ENCODE results near the gene SOX1. TPM values are rescaled to one million over a fixed set of nuclear protein-coding genes. Genes with fewer than 3 reads are reported as not detected.

SOX1 gene
- total RNA-seq, 4 donors from 2014 or later, result 0.23 to 0.93 TPM; not detected in 2

DNA sequence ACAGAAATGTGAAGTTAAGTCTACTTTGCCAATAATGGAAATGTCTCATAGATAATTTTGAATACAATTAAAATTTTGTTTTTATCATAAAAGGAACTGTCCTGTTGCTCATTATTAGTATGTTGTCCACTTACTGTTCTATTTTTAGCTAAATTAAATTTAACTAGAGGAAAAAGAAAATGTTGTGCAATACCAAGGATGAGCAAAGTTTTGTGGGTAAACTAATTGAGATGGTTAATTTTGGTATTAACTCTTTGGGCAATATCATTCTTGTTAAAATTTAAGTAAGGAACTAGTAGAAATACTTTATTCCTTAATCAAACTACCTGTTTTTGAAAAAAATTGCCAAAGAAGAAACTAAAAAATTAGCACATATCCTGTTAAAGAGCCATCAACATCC lies 43.5 kb downstream of the SOX1 start:
- no peaks in the 10 kb centered on the region for H3K9me3 ChIP-seq
- H3K4me3 ChIP-seq, result no peak overlapping the region
- H3K4me1 ChIP-seq, result peaks cover 0 to 7% (median 0%) of the 10 kb centered on the region in 3 donors
- no peak for ATAC-seq
- TF ChIP-seq POLR2AphosphoS5 (IDR thresholded peaks at IDR 0.05) (no peak), EP300 (IDR thresholded peaks at IDR 0.05) (no peak), POLR2A (IDR thresholded peaks at IDR 0.05) (no peak)
- TF ChIP-seq, protein P1, sequence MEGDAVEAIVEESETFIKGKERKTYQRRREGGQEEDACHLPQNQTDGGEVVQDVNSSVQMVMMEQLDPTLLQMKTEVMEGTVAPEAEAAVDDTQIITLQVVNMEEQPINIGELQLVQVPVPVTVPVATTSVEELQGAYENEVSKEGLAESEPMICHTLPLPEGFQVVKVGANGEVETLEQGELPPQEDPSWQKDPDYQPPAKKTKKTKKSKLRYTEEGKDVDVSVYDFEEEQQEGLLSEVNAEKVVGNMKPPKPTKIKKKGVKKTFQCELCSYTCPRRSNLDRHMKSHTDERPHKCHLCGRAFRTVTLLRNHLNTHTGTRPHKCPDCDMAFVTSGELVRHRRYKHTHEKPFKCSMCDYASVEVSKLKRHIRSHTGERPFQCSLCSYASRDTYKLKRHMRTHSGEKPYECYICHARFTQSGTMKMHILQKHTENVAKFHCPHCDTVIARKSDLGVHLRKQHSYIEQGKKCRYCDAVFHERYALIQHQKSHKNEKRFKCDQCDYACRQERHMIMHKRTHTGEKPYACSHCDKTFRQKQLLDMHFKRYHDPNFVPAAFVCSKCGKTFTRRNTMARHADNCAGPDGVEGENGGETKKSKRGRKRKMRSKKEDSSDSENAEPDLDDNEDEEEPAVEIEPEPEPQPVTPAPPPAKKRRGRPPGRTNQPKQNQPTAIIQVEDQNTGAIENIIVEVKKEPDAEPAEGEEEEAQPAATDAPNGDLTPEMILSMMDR (IDR thresholded peaks at IDR 0.05), result no peak
- no peak overlapping the region for H3K27ac ChIP-seq
- H3K36me3 ChIP-seq, result no peaks in the 10 kb centered on the region
- peaks cover 85% of the 10 kb centered on the region for H3K27me3 ChIP-seq

DNA sequence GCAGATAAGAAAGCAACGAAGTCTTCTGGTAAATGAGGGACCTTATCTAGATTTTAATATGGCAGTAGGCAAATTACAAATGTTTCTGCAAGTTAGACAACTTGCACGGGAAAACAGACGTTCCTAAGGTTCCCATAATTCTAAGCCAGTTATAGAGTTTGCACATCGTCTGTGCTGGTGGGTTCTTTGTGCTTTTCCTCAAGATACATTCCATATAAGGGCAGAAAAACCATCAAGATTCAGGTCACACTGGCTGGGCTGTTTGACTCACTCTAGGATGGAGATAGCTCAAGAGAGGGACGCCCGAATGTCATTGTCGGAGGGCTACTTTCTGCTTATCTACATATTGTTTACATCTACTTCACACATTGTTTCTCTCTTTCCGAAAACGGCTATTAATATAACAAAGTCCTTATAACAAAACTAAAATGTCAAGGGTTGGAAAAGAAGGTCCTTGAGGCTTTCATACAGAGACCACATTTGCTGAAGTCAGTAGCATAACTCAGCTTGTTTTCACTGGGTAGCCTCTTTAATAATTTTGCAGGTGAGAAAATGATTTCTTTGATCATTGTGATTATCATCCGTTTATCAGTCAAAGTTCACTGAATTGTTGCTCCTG lies 44.4 kb downstream of the SOX1 start:
- Histone ChIP-seq H3K4me3 (no peak overlapping the region), H3K27ac (no peak overlapping the region), H3K9me3 (no peaks in the 10 kb centered on the region), H3K27me3 (peaks cover 84% of the 10 kb centered on the region), H3K36me3 (no peaks in the 10 kb centered on the region), H3K4me1 (no peaks in the 10 kb centered on the region)
- WGBS, 2 donors (ENCODE audit: low coverage in 1 of 2), result 24 to 41% methylated on average over 9 to 10 of the region's 10 CpGs
- TF ChIP-seq EP300 (IDR thresholded peaks at IDR 0.05), result no peak
- ATAC-seq, result no peak

DNA sequence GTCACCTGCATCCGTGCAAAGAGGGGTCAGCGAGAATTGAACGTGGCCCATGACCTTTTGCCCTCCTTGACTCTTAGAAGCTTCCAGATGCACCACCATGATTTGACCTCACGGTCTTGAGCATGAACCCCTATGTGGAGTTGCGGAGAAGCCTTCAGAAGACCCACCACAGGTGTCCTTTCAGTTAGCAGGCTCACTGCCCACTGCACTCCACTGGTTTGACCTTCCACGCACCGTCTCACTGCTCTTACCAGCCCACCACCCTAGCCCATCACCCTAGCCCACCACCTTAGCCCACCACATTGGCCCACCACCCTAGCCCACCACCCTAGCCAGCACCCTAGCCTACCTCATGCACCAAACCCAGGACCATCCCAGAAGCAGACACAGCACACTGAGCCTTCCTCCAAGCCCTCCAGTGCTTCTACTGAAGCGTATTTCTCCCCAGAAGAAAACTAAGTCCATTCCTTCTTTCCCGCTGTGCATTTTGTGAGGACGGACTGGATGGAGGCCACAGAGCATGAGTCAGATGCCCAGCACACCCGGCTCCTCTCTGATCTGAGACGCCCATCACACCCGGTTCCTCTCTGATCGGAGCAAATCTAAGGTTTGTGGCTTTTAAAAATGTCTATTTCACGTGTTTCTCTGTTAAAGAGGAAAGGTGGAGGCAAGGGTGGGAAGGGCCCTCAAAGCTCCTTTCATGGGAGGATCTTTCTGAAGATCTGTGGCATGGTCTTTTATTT lies 45.8 kb downstream of the SOX1 start:
- H3K9me3 ChIP-seq, result no peaks in the 10 kb centered on the region
- H3K27me3 ChIP-seq, result peaks cover 84% of the 10 kb centered on the region
- WGBS, 2 donors (ENCODE audit: low coverage in 1 of 2), result 83 to 87% methylated on average over 10 to 15 of the region's 15 CpGs
- H3K27ac ChIP-seq, result no peak overlapping the region
- no peaks in the 10 kb centered on the region for H3K36me3 ChIP-seq
- H3K4me3 ChIP-seq, result no peak overlapping the region
- ATAC-seq, result no peak
- no peaks in the 10 kb centered on the region for H3K4me1 ChIP-seq
- TF ChIP-seq POLR2A (IDR thresholded peaks at IDR 0.05) (no peak), POLR2AphosphoS5 (IDR thresholded peaks at IDR 0.05) (no peak), EP300 (IDR thresholded peaks at IDR 0.05) (no peak)
- TF ChIP-seq, protein P1 (IDR thresholded peaks at IDR 0.05), result no peak

DNA sequence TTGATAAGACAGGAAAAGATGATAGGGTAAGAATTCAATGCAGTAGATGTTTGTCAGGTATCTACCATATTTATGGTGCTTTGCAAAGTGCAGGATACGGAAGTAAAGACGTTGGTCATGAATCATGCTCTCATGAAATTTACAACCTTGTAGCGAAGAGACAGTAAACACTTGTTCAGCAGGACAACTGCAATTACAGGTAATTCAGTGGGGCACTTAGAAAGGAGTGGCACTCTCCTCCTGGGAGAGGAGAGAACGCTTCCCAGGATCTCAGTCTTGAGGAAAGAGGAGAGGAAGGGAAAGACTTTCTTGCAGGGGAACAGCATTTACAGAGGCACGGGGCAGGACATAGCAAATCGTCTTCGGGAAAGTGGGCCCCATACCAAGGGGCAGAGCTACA lies 46.4 kb downstream of the SOX1 start:
- Histone ChIP-seq H3K27me3 (peaks cover 84% of the 10 kb centered on the region), H3K4me3 (no peak overlapping the region), H3K9me3 (no peaks in the 10 kb centered on the region), H3K36me3 (no peaks in the 10 kb centered on the region), H3K4me1 (no peaks in the 10 kb centered on the region), H3K27ac (no peak overlapping the region)
- TF ChIP-seq EP300 (IDR thresholded peaks at IDR 0.05) (no peak), POLR2AphosphoS5 (IDR thresholded peaks at IDR 0.05) (no peak), POLR2A (IDR thresholded peaks at IDR 0.05) (no peak)
- TF ChIP-seq, protein P1 (IDR thresholded peaks at IDR 0.05), result no peak
- ATAC-seq, result no peak
- 67 to 81% methylated on average over 3 to 7 of the region's 7 CpGs for WGBS, 2 donors (ENCODE audit: low coverage in 1 of 2)

GRCh38 chr13:112113851-112114250 lies 46.9 kb downstream of the SOX1 start:
- no peak for ATAC-seq
- no peaks in the 10 kb centered on the region for H3K4me1 ChIP-seq
- no peaks in the 10 kb centered on the region for H3K36me3 ChIP-seq
- H3K4me3 ChIP-seq, result no peak overlapping the region
- H3K27ac ChIP-seq, result no peak overlapping the region
- no peaks in the 10 kb centered on the region for H3K9me3 ChIP-seq
- TF ChIP-seq, protein P1 (IDR thresholded peaks at IDR 0.05), result no peak
- TF ChIP-seq POLR2AphosphoS5 (IDR thresholded peaks at IDR 0.05) (no peak), POLR2A (IDR thresholded peaks at IDR 0.05) (no peak), EP300 (IDR thresholded peaks at IDR 0.05) (no peak)
- WGBS, 2 donors (ENCODE audit: low coverage in 1 of 2), result 54 to 67% methylated on average over 3 to 4 of the region's 4 CpGs
- peaks cover 84% of the 10 kb centered on the region for H3K27me3 ChIP-seq

Data from gastroesophageal sphincter (tissue), 4 donors.